Thyroid gland (tissue), 4 donors: Measurements from ENCODE around the gene C2CD3. TPM values are rescaled to one million over a fixed set of nuclear protein-coding genes. Genes with fewer than 3 reads are reported as not detected.

Experiments
- DNase-seq, 2 donors: peaks; one replicate each; pipeline ENCODE4 v3.0.0-alpha.2; 2019
- H3K27ac ChIP-seq, 3 donors: fragments of 200-600 bp; sonication (generic); 1 replicate in 2 of 3; 2 replicates in 1 of 3; pipeline ENCODE4 v1.5.1; 2016 to 2019; ENCODE audit warnings: mild to moderate bottlenecking in 1 of 3, moderate library complexity in 1 of 3
- H3K27me3 ChIP-seq: fragments of 200-600 bp; sonication (generic); one replicate; pipeline ENCODE4 v1.5.1; 2019
- H3K36me3 ChIP-seq, 2 donors: fragments of 200-600 bp; sonication (generic); one replicate each; pipeline ENCODE4 v1.5.1; 2016 to 2019
- H3K4me1 ChIP-seq, 2 donors: fragments of 200-600 bp; sonication (generic); one replicate each; pipeline ENCODE4 v1.5.1; 2017 to 2019
- H3K4me3 ChIP-seq, 3 donors: fragments of 200-600 bp; sonication (generic); replicated peaks in 1 of 3; 1 replicate in 2 of 3; 2 replicates in 1 of 3; pipeline ENCODE4 v1.5.1; 2016; ENCODE audit warnings: mild to moderate bottlenecking in 1 of 3
- H3K9me3 ChIP-seq: fragments of 200-600 bp; sonication (generic); one replicate; pipeline ENCODE4 v1.5.1; 2017
- CTCF ChIP-seq, 6 experiments: fragments of 200-600 bp in 3 of 6; fragments of 450-650 bp in 3 of 6; sonication (generic) in 3 of 6; IDR thresholded peaks; one replicate each; pipeline ENCODE4 v1.5.1; 2016 to 2019; ENCODE audit warnings: antibody characterized with exemption in 6 of 6, mild to moderate bottlenecking in 2 of 6, inconsistent platforms in 1 of 6, moderate library complexity in 1 of 6
- POLR2A ChIP-seq, 2 donors: fragments of 450-650 bp; IDR thresholded peaks; one replicate each; pipeline ENCODE4 v1.6.1; 2017; ENCODE audit warnings: antibody characterized with exemption in 2 of 2, mild to moderate bottlenecking in 2 of 2, moderate library complexity in 1 of 2
- WGBS, 2 donors: methylation state at CpG; one replicate each; pipeline ENCODE4 v1.1.5; 2017; 5-methylcytosine and 5-hydroxymethylcytosine counted together
- intact Hi-C: fragments of 100-400 bp; cut with DNase I; formaldehyde crosslinking; loops from one replicate; pipeline ENCODE4 v1.15.1; 2023
- total RNA-seq, 4 donors: library from RNA; depleted of rRNA; stranded (reverse); fragments of >200 nt; gene quantifications; one replicate each; pipeline ENCODE4 v1.2.3, GENCODE V29; 2016

Gene C2CD3
- total RNA-seq, 4 donors from 2014 or later, result 37.8 to 85.8 (median 40.7) TPM

DNA sequence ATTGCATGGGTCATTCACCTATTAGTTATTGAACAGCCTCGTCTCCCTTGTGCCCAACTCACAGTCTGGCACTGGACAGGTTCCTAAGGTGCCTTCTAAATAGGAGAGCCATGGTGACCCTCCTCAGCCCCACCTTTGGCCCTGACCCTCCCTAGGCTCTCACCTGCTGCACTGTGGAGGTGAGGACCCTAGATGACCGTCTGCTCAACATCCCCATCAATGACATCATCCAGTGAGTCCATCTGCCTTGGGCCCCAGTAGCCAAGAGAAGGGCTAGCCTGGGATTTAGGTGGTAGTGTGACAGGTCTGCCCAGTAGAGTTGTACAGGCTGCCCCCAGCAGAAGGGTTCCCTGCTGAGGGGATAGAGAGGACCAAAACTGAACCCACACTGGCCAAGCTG lies 201.7 kb downstream of the C2CD3 start:
- Histone ChIP-seq H3K4me3 (no peak overlapping the region), H3K9me3 (no peaks in the 10 kb centered on the region), H3K27ac (no peak overlapping the region), H3K36me3 (no peaks in the 10 kb centered on the region), H3K4me1 (peaks cover 0 to 22% of the 10 kb centered on the region in 2 donors), H3K27me3 (no peaks in the 10 kb centered on the region)
- no peak for TF ChIP-seq CTCF (IDR thresholded peaks at IDR 0.05)
- no peak for TF ChIP-seq POLR2A (IDR thresholded peaks at IDR 0.05)
- intact Hi-C loops, result loop anchor here (5.0 to 10.0 kb wide), 3 partner anchors 126 to 478 kb away; partner anchors contain the start of genes C2CD3 and PPME1
- WGBS, 2 donors, result 73 to 82% methylated on average over 2 of the region's 2 CpGs
- no peak for DNase-seq

DNA sequence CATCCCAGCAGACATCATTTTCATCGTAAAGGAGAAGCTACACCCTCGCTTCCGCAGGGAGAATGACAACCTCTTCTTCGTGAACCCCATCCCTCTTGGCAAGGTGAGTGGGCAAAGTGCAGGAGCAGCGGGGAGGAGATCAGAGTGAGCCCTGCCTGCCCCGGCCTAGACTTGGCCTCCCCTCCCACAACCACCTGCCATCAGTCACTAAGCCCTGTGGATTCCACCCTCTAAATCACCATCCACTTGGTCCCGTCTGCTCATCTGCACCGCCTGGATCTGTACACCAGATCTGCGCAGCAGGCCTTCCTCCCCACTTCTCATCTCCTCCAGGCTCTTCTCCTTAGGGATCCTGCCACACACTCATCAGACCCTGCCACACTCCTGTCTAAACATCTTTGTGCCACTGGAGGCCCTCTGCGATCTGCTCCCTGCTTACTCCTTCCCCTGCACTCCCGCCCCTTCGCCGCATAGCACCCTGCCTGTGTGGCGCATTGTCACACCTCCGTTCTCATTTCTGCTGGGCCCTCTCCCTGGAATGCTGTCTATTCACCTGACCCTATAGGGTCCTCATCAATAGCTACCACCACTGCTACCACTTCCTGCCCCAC lies 202.3 kb downstream of the C2CD3 start:
- Histone ChIP-seq H3K36me3 (no peaks in the 10 kb centered on the region), H3K4me1 (peaks cover 0 to 16% of the 10 kb centered on the region in 2 donors), H3K9me3 (no peaks in the 10 kb centered on the region), H3K4me3 (no peak overlapping the region), H3K27ac (no peak overlapping the region), H3K27me3 (no peaks in the 10 kb centered on the region)
- DNase-seq, result no peak
- WGBS, 2 donors, result 88 to 92% methylated on average over 15 of the region's 15 CpGs
- intact Hi-C loops, result loop anchor here (5.0 to 10.0 kb wide), 3 partner anchors 126 to 479 kb away; partner anchors contain the start of genes C2CD3 and PPME1
- TF ChIP-seq CTCF (IDR thresholded peaks at IDR 0.05), result no peak
- no peak for TF ChIP-seq POLR2A (IDR thresholded peaks at IDR 0.05)

GRCh38 chr11:73965764-73966121 lies 205.1 kb downstream of the C2CD3 start:
- H3K27ac ChIP-seq, result no peak overlapping the region
- TF ChIP-seq CTCF (IDR thresholded peaks at IDR 0.05), result no peak
- TF ChIP-seq POLR2A (IDR thresholded peaks at IDR 0.05), result no peak
- intact Hi-C loops, result loop anchor here (5.0 to 10.0 kb wide), 3 partner anchors 129 to 482 kb away; partner anchors contain the start of genes C2CD3 and PPME1
- H3K27me3 ChIP-seq, result no peaks in the 10 kb centered on the region
- DNase-seq, result no peak
- WGBS, 2 donors, result 54 to 60% methylated on average over 1 to 2 of the region's 2 CpGs
- H3K4me3 ChIP-seq, result no peak overlapping the region
- H3K36me3 ChIP-seq, result no peaks in the 10 kb centered on the region
- H3K4me1 ChIP-seq, result peaks cover 0 to 8% of the 10 kb centered on the region in 2 donors
- no peaks in the 10 kb centered on the region for H3K9me3 ChIP-seq

DNA sequence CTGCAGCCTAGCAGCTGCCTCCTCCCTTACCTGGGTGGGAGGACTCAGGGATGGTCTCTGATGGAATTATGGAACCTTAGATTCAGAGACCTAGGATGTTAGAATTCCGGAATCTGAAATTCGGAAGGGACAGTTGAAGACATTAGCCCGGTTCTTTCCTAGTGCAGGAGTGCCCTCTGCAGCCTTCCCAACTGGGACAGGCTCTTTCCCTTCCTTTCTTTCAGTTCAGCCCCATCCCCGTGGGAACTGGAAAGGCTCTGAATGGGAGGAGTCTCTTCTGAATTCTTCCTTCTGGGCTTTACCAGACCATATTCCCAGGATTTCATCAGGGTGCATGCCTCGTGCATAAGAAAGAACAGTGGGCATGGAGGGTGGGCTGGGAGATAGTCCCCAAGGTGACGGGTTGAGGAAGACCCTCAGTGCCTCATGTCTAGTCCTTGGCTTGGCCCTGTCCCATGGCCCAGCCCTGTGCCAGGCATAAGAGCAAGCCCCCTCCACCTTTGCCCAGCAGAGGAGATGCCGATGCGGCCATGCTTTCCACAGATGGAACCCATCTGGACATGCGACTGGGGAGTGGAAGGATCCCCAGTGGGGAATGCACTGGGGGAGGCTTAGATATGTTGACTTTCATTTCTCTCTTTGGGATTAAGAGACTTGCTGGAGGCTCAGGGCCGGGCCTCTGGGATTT lies 205.6 kb downstream of the C2CD3 start:
- Histone ChIP-seq H3K4me3 (no peak overlapping the region), H3K27me3 (no peaks in the 10 kb centered on the region), H3K36me3 (no peaks in the 10 kb centered on the region), H3K27ac (no peak overlapping the region), H3K4me1 (peaks cover 0 to 8% of the 10 kb centered on the region in 2 donors), H3K9me3 (no peaks in the 10 kb centered on the region)
- intact Hi-C loops, result loop anchor here (5.0 to 10.0 kb wide), 3 partner anchors 130 to 482 kb away; partner anchors contain the start of genes C2CD3 and PPME1
- WGBS, 2 donors, result 72 to 74% methylated on average over 10 of the region's 10 CpGs
- no peak for DNase-seq
- TF ChIP-seq CTCF (IDR thresholded peaks at IDR 0.05) (no peak), POLR2A (IDR thresholded peaks at IDR 0.05) (no peak)

DNA sequence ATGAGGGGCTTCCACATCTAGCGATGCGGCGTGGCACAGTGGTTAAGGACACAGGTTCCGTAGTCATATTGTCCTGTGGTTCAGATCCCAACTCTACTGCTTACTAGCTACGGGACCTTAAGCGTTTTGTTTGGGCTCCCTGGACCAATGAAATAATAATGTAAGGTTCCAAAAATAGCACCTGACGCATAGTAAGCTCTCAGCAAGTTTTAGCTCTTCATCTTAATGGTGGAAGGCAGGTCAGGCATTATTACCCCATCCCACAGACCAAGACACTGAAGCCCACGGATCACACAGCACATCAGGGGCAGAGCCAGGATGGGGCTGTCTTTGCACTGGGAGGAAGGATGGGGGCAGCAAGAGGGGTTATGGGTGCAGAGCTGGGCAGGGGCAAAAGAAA lies 206.9 kb downstream of the C2CD3 start:
- no peak overlapping the region for H3K27ac ChIP-seq
- H3K36me3 ChIP-seq, result no peaks in the 10 kb centered on the region
- H3K9me3 ChIP-seq, result no peaks in the 10 kb centered on the region
- intact Hi-C loops, result loop anchor here (10.0 kb wide), 2 partner anchors 131 to 211 kb away; partner anchors contain the start of genes C2CD3 and PPME1
- 78 to 80% methylated on average over 8 of the region's 8 CpGs for WGBS, 2 donors
- no peak overlapping the region for H3K4me3 ChIP-seq
- H3K27me3 ChIP-seq, result no peaks in the 10 kb centered on the region
- peaks cover 0 to 8% of the 10 kb centered on the region in 2 donors for H3K4me1 ChIP-seq
- no peak for DNase-seq
- TF ChIP-seq POLR2A (IDR thresholded peaks at IDR 0.05) (no peak), CTCF (IDR thresholded peaks at IDR 0.05) (no peak)
